ENCODE data around the gene ZNF565. TPM values are rescaled to one million over a fixed set of nuclear protein-coding genes. Genes with fewer than 3 reads are reported as not detected.

Gene ZNF565
- total and polyA plus RNA-seq, 3 donors from 2014 or later: 7.7 to 11.6 (median 10.3) TPM

DNA sequence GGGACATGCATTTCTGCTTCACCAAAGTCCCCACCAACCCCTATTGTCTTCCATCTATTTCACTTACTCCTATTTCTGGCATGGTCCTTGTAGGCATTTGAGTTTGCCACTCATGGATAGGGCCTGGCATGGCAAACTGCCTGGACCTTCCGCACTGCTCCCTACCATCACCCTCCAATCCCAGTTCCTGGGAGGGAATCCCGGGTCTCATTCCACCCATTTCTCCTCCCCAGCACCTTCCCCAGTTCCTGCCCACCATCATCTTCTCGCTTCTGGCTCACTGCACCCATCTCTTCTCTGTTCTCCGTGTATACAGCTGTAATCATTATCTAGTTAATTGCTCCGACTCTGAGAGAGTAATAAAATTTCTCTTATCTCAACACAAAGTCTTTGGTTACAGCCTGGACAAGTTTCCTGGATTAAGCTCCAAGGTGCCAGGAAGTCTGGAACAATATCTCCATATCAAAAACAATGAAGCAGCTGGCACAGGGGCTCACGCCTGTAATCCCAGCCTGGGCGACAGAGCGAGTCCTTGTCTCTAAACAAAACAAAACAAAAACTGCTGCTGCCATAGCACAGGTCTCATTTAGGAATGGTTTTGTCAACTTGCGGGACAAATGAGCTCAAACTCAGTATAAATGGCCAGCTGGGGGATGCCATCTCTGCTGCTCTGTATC, 45.2 kb downstream of the ZNF565 start:
- TF ChIP-seq, protein P1, sequence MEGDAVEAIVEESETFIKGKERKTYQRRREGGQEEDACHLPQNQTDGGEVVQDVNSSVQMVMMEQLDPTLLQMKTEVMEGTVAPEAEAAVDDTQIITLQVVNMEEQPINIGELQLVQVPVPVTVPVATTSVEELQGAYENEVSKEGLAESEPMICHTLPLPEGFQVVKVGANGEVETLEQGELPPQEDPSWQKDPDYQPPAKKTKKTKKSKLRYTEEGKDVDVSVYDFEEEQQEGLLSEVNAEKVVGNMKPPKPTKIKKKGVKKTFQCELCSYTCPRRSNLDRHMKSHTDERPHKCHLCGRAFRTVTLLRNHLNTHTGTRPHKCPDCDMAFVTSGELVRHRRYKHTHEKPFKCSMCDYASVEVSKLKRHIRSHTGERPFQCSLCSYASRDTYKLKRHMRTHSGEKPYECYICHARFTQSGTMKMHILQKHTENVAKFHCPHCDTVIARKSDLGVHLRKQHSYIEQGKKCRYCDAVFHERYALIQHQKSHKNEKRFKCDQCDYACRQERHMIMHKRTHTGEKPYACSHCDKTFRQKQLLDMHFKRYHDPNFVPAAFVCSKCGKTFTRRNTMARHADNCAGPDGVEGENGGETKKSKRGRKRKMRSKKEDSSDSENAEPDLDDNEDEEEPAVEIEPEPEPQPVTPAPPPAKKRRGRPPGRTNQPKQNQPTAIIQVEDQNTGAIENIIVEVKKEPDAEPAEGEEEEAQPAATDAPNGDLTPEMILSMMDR (IDR thresholded peaks at IDR 0.05): no peak
- no peak for TF ChIP-seq POLR2A (IDR thresholded peaks at IDR 0.05)
- H3K27me3 ChIP-seq: no peaks in the 10 kb centered on the region
- no peaks in the 10 kb centered on the region for H3K4me1 ChIP-seq
- no peak overlapping the region for H3K27ac ChIP-seq
- H3K36me3 ChIP-seq (ENCODE audit: low read depth, missing control alignments): no peaks in the 10 kb centered on the region
- no peak overlapping the region for H3K4me3 ChIP-seq
- 49 to 53% methylated on average over 9 of the region's 9 CpGs for WGBS, 2 donors
- DNase-seq: no peak
- H3K9me3 ChIP-seq: no peaks in the 10 kb centered on the region
- intact Hi-C loops (cut with DNase I; ENCODE audit: low total_unique reads): no loop called here

- intact Hi-C loops (cut with DNase I; ENCODE audit: low total_unique reads): no loop called here
- Histone ChIP-seq H3K27me3 (no peaks in the 10 kb centered on the region), H3K4me1 (no peaks in the 10 kb centered on the region), H3K36me3 (ENCODE audit: low read depth, missing control alignments) (no peaks in the 10 kb centered on the region), H3K9me3 (no peaks in the 10 kb centered on the region), H3K27ac (no peak overlapping the region), H3K4me3 (no peak overlapping the region)
- TF ChIP-seq POLR2A (IDR thresholded peaks at IDR 0.05): no peak
- TF ChIP-seq, protein P1 (IDR thresholded peaks at IDR 0.05): no peak
- 95 to 98% methylated on average over 12 of the region's 12 CpGs for WGBS, 2 donors
- no peak for DNase-seq
These were observed 50.7 kb downstream of the ZNF565 start for GRCh38 chr19:36163813-36164212.

- Histone ChIP-seq H3K9me3 (no peaks in the 10 kb centered on the region), H3K36me3 (ENCODE audit: low read depth, missing control alignments) (no peaks in the 10 kb centered on the region), H3K27ac (no peak overlapping the region), H3K4me1 (no peaks in the 10 kb centered on the region), H3K27me3 (no peaks in the 10 kb centered on the region), H3K4me3 (no peak overlapping the region)
- 88 to 94% methylated on average over 7 of the region's 7 CpGs for WGBS, 2 donors
- DNase-seq: no peak
- no peak for TF ChIP-seq POLR2A (IDR thresholded peaks at IDR 0.05)
- TF ChIP-seq, protein P1 (IDR thresholded peaks at IDR 0.05): no peak
- intact Hi-C loops (cut with DNase I; ENCODE audit: low total_unique reads): no loop called here
These were observed 53.5 kb downstream of the ZNF565 start for GRCh38 chr19:36160821-36161596.

- Histone ChIP-seq H3K4me1 (peaks cover 14% of the 10 kb centered on the region), H3K4me3 (peak overlapping the region in 1 of 2 donors; percentile 72), H3K27ac (peak overlapping the region; percentile 92 to 96), H3K36me3 (ENCODE audit: low read depth, missing control alignments) (no peaks in the 10 kb centered on the region), H3K27me3 (no peaks in the 10 kb centered on the region), H3K9me3 (no peaks in the 10 kb centered on the region)
- WGBS, 2 donors: 74 to 83% methylated on average over 10 of the region's 10 CpGs
- intact Hi-C loops (cut with DNase I; ENCODE audit: low total_unique reads): no loop called here
- TF ChIP-seq, protein P1 (IDR thresholded peaks at IDR 0.05): no peak
- no peak for TF ChIP-seq POLR2A (IDR thresholded peaks at IDR 0.05)
- DNase-seq: no peak
These were observed 61.3 kb downstream of the ZNF565 start for GRCh38 chr19:36153126-36153525.

Data from testis (tissue), 3 donors.